Mesothelial cell of epicardium (in vitro differentiated cells): Measurements from ENCODE around the gene ANKAR. TPM values are rescaled to one million over a fixed set of nuclear protein-coding genes. Genes with fewer than 3 reads are reported as not detected.

Source experiments
- DNase-seq, 2 experiments: peaks; one replicate each; pipeline ENCODE4 v3.0.0; 2021; ENCODE audit warnings: low spot score in 2 of 2; ENCODE audit not compliant: unreplicated experiment in 2 of 2
- H3K27ac Mint-ChIP-seq: 2 replicates; pipeline ENCODE4 v1.8.0; 2021; ENCODE audit warnings: mixed read lengths
- H3K27me3 Mint-ChIP-seq: 2 replicates; pipeline ENCODE4 v1.8.0; 2021; ENCODE audit warnings: low read depth, mixed read lengths
- H3K36me3 Mint-ChIP-seq: 2 replicates; pipeline ENCODE4 v1.8.0; 2021; ENCODE audit warnings: mixed read lengths
- H3K4me1 Mint-ChIP-seq: 2 replicates; pipeline ENCODE4 v1.8.0; 2021; ENCODE audit warnings: mixed read lengths
- H3K4me3 Mint-ChIP-seq: 2 replicates; pipeline ENCODE4 v1.8.0; 2021; ENCODE audit warnings: mild to moderate bottlenecking, moderate library complexity, mixed read lengths
- H3K9me3 Mint-ChIP-seq: 2 replicates; pipeline ENCODE4 v1.8.0; 2021; ENCODE audit warnings: mixed read lengths
- CTCF ChIP-seq: fragments of 200-600 bp; sonication (generic); IDR thresholded peaks from one replicate; pipeline ENCODE4 v1.5.0; 2021; ENCODE audit warnings: antibody characterized with exemption; ENCODE audit not compliant: unreplicated experiment
- total RNA-seq: library from RNA; stranded (reverse); gene quantifications from 3 replicates; pipeline ENCODE4 v1.2.1, GENCODE V29; 2021

ANKAR gene
- total RNA-seq, 1 donor from 2014 or later: 14.6 TPM

GRCh38 chr2:189639007-189639609 lies 35.4 kb upstream of the ANKAR start:
- no peak for DNase-seq
- no peak for TF ChIP-seq CTCF
- Mint-ChIP-seq H3K27ac (no peak overlapping the region), H3K36me3 (no peaks in the 10 kb centered on the region), H3K4me3 (no peak overlapping the region), H3K27me3 (no peaks in the 10 kb centered on the region), H3K4me1 (peaks cover 35% of the 10 kb centered on the region), H3K9me3 (no peaks in the 10 kb centered on the region)

GRCh38 chr2:189641002-189641401 lies 33.5 kb upstream of the ANKAR start:
- Mint-ChIP-seq H3K27ac (peak overlapping the region; percentile 22), H3K4me1 (peaks cover 25% of the 10 kb centered on the region), H3K9me3 (no peaks in the 10 kb centered on the region)

GRCh38 chr2:189641590-189641989 lies 32.9 kb upstream of the ANKAR start:
- TF ChIP-seq CTCF: no peak
- no peaks in the 10 kb centered on the region for H3K27me3 Mint-ChIP-seq
- H3K9me3 Mint-ChIP-seq: no peaks in the 10 kb centered on the region
- DNase-seq: no peak
- H3K4me1 Mint-ChIP-seq: peaks cover 29% of the 10 kb centered on the region
- no peak overlapping the region for H3K4me3 Mint-ChIP-seq
- H3K36me3 Mint-ChIP-seq: no peaks in the 10 kb centered on the region
- H3K27ac Mint-ChIP-seq: no peak overlapping the region

More at GRCh38 chr2:189641002-189641401, 33.5 kb upstream of the ANKAR start:
- no peaks in the 10 kb centered on the region for H3K27me3 Mint-ChIP-seq
- no peaks in the 10 kb centered on the region for H3K36me3 Mint-ChIP-seq
- no peak for DNase-seq
- H3K4me3 Mint-ChIP-seq: no peak overlapping the region
- no peak for TF ChIP-seq CTCF

GRCh38 chr2:189646521-189646920 lies 27.9 kb upstream of the ANKAR start:
- Mint-ChIP-seq H3K9me3 (peaks cover 7% of the 10 kb centered on the region), H3K27ac (no peak overlapping the region), H3K27me3 (no peaks in the 10 kb centered on the region), H3K4me3 (no peak overlapping the region), H3K36me3 (no peaks in the 10 kb centered on the region), H3K4me1 (peaks cover 15% of the 10 kb centered on the region)
- TF ChIP-seq CTCF: no peak
- DNase-seq: no peak

- Mint-ChIP-seq H3K4me3 (no peak overlapping the region), H3K36me3 (peaks cover 9% of the 10 kb centered on the region), H3K27me3 (no peaks in the 10 kb centered on the region), H3K9me3 (peaks cover 16% of the 10 kb centered on the region), H3K4me1 (peaks cover 10% of the 10 kb centered on the region), H3K27ac (peak overlapping the region; percentile 18)
- TF ChIP-seq CTCF: no peak
- DNase-seq: no peak
Measured at GRCh38 chr2:189648846-189649509, 25.5 kb upstream of the ANKAR start.
